T-helper 9 cell (primary cell): Measurements from ENCODE around the gene RALA.
"Not testable (repeated sequence)": the region's sequence is repeated elsewhere in the genome, so short reads cannot be mapped to it uniquely, and the experiment has no call there.

Source experiments
- DNase-seq: peaks from one replicate; pipeline ENCODE4 v3.0.0-alpha.2; 2020

RALA gene

DNA sequence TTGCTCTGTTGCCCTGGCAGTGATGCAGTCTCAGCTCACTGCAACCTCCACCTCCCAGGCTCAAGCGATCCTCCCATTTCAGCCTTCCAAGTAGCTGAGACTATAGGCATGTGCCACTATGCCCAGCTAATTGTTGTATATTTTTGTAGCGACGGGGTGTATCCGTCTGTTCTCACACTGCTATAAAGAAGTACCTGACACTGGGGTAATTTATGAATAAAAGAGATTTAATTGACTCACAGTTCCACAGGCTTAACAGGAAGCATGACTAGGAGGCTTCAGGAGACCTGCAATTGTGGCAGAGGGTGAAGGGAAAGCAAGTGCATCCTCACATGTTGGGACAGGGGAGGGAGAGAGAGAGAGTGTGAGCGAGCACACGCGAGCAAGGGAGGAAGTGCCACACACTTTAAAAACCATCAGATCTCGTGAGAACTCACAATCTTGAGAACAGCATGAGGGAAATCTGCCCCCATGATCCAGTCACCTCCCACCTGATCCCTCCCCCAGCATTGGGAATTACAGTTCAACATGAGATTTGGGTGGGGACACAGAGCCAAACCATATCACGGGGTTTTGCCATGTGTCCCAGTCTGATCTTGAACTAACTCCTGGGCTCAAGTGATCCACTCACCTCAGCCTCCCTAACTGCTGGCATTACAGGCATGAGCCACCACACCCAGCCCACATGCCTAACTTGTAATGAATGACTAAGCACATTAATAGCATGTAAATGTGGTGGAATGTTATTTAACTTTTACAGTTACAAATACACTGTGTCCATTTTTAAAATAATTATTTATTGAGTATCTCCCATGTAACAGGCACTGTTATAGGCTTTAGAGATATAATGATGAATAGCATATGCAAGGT lies 65.5 kb downstream of the RALA start:
- DNase-seq, result no peak

DNA sequence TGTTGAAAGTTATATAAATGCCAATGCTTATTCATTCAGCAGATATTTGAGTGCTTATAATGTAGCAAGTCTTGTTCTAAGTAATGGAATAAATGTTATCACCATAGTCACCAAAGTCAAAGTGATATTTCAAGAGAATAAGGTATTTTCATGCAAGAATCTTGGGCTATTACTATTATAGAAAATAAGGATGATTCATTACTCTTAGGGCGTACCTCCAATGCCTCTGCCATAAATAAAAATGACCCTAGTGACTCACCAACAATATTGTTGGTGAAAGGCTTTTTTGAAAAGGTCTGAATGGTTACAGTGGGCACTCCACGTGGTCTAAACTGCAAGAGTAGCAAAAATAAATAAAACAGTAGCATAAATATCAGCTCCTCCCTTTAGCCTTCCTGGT lies 68.4 kb downstream of the RALA start:
- DNase-seq, result no peak

DNA sequence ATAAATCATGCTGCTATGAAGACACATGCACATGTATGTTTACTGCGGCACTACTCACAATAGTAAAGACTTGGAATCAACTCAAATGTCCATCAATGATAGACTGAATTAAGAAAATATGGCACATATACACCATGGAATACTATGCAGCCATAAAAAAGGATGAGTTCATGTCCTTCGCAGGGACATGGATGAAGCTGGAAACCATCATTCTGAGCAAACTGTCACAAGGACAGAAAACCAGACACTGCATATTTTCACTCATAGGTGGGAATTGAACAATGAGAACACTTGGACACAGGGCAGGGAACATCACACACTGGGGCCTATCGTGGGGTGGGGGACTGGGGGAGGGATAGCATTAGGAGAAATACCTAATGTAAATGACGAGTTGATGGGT lies 69.7 kb downstream of the RALA start:
- DNase-seq, result not testable (repeated sequence)

DNA sequence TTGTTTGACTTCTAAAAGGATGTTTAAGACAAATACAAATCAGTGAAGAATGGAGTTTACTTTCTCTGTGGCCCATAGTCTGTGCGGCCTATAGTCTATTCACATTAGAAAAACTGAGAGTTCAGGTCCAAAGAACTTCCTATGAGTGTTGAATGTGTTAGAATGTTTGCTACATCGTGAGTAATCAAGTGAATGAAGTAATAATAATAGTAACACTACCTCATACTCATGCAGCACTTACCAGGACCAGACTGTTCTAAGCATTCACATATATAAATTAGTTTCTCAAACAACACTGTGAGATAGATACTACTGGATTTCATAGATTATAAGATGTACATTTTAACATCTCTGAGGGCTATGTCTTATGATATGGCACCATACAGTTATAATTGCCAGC lies 70.4 kb downstream of the RALA start:
- DNase-seq, result no peak

DNA sequence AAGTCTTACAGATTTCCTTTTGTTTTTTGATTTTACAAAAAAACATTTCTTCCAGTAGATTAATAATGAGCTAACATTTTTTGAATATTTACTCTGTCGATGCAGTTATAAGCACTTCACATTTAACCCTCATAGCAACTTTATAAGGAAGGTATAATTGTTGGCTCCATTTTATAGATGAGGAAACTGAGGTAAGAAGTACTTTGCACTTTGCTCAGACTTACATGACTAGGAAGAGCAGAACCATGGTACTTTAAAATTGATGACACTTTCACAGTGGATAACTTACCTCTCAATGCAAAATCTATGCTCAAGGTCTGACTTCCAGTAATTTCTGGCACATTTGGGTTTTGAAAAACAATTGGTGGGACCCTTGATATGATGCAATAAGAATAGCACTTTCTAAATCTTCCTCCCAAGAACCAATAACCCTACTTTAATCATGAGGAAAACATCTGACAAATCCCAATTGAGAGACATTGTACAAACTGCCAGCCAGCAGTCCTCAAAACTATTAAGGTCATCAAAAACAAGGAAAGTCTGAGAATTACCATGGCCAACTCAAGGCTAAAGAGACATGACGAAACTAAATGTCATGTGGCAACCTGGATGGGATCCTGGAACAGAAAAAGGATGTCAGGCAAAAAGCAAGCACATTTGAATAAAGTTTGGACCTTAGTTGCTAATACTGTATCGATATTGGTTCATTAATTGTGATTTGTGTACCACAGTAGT lies 72.6 kb downstream of the RALA start:
- DNase-seq, result no peak

DNA sequence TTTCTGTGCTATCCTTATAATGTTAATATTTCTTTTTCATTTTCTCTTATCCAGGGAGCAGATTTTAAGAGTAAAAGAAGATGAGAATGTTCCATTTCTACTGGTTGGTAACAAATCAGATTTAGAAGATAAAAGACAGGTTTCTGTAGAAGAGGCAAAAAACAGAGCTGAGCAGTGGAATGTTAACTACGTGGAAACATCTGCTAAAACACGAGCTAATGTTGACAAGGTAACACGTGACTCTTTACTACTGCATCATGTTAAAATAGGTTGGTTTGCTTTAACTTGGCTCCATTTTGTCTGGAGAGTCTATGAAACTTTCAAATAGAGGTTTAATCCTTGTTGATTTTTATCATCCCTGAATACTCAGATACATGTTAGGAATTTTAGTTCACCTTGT lies 73.3 kb downstream of the RALA start:
- no peak for DNase-seq

DNA sequence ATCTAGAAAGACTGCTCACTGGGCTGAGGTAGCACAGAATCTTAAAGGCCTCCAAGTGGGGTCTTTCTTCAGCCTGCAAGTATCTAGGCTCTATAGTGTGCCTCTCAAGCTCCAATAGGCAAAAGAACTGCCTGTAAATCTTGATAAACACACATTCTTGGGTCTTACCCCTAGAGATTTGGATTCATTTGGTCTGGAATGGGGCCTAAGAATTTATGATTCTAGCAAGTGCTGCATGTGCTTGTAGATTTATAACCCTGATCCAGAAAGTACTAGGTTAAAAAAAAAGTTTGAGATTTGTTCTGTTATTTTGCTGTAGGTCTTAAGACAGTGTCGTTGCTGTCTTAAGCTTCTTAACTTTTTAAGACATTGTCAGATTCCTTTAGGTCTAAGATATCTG lies 74.1 kb downstream of the RALA start:
- DNase-seq, result no peak

DNA sequence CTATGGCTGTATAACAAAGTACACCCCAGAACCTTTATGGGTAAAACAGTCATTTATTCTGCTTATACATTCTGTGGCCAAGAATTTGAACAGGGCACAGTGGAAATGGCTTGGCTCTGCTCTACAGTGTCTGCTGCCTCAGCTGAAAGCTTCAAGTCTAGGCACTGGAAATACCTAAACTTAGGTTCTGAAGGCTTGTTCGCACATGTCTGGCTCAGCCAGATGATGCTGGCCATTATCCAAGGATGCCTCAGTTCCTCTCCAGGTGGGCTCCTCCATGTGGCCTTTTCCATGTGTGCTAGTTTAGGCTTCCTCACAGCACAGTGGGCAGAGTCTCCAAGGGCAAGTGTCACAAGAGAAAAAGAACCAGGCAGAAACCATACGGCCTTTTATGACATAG lies 76.8 kb downstream of the RALA start:
- DNase-seq, result no peak

DNA sequence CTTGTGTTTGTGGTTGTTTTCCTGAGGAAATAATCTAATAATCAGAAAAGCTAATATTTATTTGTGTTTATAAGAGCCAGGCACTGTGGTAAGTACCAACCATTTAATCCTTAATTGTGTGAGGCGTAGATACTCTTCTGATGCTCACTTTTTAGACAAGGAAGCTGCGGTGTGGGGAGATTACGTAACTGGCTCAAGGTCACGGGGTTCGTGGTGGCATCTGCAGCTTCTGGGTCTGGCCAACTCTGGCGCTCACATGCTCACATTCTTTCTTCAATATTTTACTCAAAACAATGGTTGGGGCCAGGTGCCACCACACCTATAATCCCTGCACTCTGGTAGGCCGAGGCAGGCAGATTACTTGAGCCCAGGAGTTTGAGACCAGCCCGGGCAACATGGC lies 77.6 kb downstream of the RALA start:
- no peak for DNase-seq

DNA sequence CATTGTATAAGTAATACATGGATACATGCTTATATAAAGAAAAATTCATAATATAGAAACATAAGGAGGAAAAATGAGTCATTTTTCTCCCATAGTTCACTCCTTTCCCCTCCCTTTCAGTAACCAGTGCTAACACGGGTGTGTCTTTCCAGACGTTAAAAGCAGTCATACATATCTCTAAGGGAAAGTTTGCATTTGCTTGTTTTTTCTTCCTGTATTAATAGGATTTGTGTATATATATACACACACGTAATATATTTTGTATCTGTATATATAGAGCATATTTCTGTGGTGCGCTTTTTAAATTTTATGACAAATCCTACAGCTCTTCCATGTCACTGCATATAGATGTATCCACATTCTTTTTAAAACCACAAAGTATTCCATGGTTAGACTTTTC lies 78.8 kb downstream of the RALA start:
- DNase-seq, result no peak

DNA sequence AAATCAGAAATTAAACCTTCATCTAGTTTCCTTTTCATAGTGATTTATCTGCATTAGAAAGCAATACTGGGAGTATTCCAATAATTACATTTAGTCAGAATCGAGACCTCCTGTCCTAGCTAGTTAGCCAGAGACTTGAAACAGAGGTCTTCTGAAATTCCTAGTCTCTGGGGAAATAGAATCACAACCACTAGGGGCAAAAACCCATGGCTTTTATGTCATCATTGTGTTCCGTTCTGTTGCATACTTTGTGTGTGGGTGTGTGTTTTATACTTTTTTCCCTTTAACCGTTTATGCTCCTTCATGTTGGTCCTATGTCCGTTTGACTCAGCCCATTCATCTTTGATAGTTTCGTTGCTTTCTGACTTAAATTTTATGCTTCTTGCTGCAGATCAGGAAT lies 79.8 kb downstream of the RALA start:
- no peak for DNase-seq

DNA sequence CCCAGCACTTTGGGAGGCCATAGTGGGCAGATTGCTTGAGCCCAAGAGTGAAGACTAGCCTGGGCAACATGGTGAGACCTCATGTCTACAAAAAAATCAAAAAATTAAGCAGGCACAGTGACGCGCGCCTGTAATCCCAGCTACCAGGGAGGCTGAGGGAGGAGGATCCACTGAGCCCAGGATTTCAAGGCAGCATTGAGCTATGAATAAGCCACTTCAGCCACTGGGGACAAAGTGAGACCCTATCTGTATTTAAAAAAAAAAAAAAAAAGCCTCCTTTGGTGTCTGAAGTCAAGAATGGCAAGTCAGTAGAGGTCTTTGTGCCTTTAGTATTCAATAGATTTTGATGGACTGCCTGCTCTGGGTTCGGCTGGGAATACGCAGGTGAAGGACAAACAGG lies 85.7 kb downstream of the RALA start:
- no peak for DNase-seq

DNA sequence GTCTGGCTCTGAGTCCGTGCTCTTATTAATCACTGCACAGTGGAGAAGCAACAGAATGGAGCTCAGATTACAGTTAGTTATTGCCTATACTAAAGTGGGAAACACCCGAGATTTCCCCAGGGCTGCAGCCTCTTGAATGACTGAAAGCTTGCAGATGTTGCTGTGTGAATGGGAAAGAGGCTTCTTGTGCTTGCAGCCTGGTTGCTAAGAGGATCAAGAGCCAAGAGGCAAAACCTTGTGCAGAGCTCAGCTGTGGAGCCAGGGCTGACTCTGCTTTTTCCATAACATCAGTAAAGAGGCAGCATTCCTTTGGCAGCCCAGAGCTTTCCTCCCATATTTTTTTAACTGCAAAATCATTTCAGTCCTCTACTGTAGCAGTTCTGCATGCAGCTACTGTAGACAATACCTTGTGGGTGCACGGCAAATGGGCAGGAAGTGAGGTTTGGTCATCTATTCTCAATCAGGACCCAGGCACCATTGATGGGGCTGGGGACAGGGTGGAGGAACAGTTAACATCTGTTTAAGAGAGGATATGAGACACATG lies 86.5 kb downstream of the RALA start:
- DNase-seq, result no peak

DNA sequence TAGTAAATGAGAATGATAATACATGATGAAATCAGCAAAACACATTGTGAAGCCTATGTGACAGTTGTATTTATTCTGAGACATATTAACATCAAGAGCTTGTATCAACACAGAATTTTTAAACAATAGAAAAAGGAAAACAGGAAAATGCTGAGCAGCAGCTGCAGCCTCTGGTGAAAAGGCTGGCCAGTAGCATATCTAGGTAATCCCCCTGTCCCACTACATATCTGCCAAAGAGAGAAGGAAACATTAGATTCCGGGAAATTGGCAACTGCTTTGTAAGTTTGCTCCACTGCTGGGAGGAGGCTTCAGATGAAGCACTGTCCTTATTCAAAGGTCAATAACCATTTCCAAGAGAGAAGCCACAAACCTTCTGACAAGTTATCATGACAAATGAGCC lies 89.4 kb downstream of the RALA start:
- DNase-seq, result no peak

DNA sequence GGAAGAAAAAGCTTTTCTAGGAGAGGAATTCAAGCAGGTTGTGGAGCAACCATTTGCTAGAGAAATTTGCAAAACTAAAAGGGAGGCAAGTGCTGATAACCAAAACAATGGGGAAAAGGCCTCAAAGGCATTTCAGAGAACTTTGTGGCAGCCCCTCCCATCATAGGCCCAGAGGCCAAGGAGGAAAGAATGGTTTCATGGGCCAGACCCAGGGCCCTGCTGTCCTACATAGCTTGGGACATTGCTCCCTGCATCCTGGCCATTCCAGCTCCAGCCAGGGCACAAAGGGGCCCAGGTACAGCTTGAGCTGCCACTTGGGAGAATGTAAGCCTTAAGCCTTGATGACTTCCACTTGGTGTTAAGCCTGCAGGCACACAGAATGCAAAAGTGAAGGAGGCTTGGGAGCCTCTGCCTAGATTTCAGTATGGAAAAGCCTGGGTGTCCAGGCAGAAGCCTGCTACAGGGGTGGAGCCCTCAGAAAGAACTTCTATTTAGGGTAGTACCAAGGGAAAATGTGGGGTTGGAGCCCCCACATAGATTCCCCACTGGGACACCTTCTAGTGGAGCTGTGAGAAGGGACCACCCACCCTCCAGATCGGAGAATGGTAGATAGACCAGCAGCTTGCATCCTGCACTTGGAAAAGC lies 91.2 kb downstream of the RALA start:
- DNase-seq, result no peak

DNA sequence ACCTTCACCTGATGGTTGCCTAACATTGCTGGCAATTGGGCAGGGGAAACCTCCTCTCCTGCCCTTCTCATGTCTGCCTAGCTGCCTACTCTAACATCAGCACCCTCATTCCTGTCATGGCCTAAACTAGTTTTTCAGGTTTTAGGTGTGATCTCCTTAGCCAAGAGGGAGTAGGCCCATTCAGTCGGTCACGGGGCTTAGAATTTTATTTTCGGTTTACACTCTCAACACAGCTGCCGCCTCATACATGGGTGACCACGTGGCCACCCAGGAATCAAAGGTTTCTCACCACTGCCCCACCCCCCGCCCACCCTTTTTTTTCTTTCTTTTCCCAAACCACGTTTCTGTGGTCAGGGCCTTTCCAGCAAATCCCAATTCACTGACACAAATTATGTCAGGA lies 97.2 kb downstream of the RALA start:
- no peak for DNase-seq

DNA sequence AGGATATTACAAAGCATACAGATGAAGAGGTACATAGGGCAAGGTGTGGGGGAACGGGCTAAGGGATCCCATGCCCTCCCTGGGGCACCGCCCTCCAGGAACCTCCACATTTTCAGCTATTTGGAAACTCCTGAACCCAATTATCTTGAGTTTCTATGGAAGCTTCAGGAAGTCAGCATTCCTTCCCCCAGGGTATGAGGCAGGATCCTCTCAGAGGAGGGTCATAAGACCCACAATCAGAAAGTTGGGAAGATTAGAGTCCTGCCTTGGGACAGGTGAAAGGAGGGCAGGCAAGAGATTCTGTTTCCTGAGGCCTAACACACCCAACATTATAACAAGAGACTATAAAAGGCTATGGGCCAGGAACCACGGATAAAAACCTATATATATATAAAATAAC lies 98.0 kb downstream of the RALA start:
- DNase-seq, result no peak

DNA sequence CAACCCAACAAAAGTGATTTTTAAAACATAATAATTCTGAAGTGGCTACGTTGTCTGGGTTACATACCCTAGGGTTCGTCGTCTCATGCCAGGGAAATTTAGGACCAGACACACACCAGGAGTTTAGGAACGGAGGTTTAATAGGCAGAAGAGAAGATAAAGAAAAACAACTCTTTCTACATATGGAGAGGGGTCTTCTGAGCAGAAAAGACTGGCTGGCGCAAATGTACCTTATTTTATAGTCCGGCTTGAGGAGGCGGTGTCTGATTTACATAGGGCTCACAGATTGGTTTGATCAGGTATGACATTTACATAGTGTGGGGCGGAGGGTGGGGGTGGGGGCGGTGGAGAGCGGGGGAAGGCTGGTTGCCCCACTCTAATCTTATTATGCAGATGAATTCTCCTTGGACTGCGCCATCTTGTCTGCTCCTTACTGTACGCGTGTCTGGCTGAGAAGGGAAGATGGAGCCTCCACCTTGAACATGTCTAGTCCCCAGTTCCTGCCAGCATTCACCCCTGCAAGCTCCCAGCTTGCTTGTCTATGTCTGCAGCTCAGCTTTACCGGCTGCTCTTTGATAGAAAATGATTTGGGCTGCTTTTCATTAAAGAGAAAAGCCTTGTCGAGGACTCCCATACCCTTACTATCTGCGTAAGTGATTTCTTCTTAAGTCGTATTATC lies 98.7 kb downstream of the RALA start:
- DNase-seq, result no peak

DNA sequence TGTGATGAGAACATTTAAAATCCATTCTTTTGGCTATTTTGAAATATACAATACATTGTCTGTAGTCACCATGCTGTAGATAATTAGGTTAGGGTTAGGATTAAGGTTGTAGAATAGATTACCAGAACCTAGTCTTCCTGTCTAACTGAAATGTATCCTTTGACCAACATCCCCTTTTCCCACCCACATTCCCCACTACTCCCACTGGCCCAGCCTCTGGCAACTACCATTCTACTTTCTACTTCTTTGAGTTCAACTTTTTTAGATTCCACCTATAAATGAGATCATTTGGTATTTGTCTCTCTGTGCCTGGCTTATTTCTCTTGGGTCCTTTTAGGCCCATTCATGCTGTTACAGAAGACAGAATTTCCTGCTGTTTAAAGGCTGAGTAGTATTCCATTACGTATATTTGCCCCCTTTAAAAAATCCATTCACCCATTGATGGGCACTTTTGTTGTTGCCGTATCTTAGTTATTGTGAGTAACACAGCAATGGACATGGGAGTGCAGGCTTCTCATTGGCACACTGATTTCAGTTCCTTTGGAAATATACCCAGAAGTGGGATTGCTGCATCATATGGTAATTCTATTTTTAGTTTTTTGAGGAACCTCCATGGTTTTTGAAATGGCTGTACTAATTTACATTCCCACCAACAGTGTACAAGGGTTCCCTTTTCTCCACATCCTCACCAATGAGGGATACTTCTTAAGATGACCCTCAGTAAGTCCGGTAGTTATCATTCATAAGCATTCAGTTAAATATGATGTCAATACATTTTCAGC lies 104.0 kb downstream of the RALA start:
- DNase-seq, result no peak

DNA sequence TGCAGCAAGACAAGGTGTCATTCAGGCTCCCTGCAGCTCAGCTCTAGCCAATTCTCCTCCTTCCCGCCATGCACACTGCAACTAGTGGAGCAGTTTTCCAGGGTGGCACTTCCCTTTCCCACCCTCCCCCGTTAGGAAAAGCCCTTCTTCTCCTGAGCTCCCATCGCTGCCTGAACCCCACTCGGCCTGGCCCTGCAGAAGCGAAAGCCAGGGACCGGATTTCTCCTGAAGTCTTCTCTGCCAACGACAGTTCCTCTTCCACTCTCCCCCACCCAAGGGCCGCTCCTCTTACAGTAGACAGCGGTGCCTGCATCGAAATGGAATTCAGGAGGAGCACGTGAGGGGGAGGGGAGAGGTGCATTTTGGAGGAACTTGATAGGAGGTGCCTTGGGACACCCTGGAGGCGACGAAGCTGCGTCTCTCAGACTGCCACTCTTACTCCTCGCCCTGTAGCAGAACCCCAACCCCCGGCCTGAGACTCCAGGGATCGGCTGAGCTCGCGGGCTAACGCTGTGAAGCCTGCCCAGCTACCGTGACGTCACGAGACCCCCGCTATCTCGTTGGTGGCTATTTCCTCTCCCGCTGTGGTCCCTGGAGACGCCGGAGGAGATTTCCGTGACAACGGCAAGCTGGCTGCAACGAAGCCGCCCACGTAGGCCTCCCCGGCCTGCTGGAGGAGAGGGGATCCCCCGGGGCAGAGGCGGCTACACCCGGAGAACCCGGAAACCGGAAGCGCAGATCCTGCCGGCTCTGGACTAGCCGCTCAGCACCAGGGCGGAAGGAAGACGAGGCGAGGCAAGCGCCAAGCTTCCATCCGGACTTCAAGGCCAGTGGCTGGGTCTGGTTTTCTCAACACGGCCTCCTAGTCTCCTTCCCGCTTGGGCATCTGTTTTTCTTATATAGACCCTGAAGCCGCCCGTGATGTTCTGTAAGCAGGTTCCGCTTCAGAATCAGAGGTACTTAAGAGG lies 109.7 kb downstream of the RALA start:
- peak; percentile 94 for DNase-seq
